C4-2B (cell line): Measurements from ENCODE around the gene AHSG.

Experiments
- ZFX ChIP-seq: fragments of 450-650 bp; IDR thresholded peaks from 2 replicates; pipeline ENCODE4 v1.6.1; 2017
- TF ChIP-seq, protein P1 (sequence below): fragments of 450-650 bp; conservative IDR thresholded peaks from 2 replicates; pipeline ENCODE4 v1.5.1; 2017; ENCODE audit warnings: mild to moderate bottlenecking

DNA sequence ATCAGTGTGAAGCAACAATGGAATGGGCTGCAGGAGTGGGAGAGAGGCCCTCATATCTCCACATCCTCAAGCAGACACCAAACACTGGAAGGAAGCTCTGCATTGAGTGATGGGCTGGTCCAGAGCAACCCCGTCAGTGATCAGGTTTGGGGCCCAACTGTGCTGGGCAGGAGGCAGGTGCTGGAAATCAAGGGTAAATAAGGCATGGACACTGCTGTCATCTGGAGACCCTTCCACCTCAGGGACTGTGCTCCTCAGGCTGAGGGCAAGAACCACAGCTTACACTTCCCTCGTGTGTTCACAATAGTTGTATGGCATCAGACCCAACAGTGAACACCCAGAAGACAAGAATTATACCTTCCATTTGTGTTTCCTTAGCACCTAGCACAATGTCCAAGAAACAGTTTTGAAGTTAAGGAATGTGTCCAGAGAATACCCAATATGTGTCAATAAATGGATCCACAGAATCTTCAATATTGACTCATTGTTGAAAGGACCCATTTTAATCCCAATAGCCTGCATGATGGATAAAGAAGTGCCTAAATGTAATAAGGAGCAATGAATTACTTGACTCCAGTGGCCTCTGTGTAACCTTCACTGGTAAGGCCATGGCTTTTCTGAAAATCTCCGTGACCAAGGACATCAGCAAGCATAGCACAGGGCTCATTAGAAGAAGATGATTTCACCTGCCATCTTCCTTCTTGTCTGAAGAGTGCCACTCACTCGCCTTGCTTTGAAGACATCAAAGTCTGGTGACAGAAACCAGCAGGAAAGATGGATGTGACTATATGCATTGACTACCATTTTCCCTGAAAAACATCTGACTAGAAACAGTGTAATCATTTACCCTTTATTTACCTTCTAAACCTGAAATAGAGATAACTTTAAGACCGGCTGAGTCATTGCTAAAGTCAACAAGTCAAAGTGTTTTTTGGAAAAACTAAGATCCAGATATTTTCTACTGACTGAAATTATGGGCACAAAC, 7.0 kb upstream of the AHSG start:
- TF ChIP-seq, protein P1, sequence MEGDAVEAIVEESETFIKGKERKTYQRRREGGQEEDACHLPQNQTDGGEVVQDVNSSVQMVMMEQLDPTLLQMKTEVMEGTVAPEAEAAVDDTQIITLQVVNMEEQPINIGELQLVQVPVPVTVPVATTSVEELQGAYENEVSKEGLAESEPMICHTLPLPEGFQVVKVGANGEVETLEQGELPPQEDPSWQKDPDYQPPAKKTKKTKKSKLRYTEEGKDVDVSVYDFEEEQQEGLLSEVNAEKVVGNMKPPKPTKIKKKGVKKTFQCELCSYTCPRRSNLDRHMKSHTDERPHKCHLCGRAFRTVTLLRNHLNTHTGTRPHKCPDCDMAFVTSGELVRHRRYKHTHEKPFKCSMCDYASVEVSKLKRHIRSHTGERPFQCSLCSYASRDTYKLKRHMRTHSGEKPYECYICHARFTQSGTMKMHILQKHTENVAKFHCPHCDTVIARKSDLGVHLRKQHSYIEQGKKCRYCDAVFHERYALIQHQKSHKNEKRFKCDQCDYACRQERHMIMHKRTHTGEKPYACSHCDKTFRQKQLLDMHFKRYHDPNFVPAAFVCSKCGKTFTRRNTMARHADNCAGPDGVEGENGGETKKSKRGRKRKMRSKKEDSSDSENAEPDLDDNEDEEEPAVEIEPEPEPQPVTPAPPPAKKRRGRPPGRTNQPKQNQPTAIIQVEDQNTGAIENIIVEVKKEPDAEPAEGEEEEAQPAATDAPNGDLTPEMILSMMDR: no peak
- TF ChIP-seq ZFX: no peak
